ENCODE measurements around the gene PRDX1.
"Not testable (repeated sequence)": the region's sequence is repeated elsewhere in the genome, so short reads cannot be mapped to it uniquely, and the experiment has no call there.

PRDX1 gene

GRCh38 chr1:45535988-45536766, 14.5 kb upstream of the PRDX1 start:
- DNase-seq, result peak; percentile 20

GRCh38 chr1:45531873-45532272, 10.2 kb upstream of the PRDX1 start:
- no peak for DNase-seq

GRCh38 chr1:45530632-45531135, 9.0 kb upstream of the PRDX1 start:
- no peak for DNase-seq

- no peak for DNase-seq
These were observed 4.5 kb upstream of the PRDX1 start for GRCh38 chr1:45526135-45526644.

- not testable (repeated sequence) for DNase-seq
These were observed 2.3 kb upstream of the PRDX1 start for GRCh38 chr1:45523975-45524374.

GRCh38 chr1:45523516-45523915, 1.8 kb upstream of the PRDX1 start:
- not testable (repeated sequence) for DNase-seq

- no peak for DNase-seq
These were observed 830 bp upstream of the PRDX1 start for GRCh38 chr1:45522324-45523104.

- not testable (repeated sequence) for DNase-seq
These were observed 1.9 kb downstream of the PRDX1 start for GRCh38 chr1:45519774-45520173.

- DNase-seq, result peak; percentile 19
These were observed 2.8 kb downstream of the PRDX1 start for GRCh38 chr1:45518910-45519309.

- not testable (repeated sequence) for DNase-seq
These were observed 3.3 kb downstream of the PRDX1 start for GRCh38 chr1:45518366-45518765.

- DNase-seq, result no peak
These were observed 5.2 kb downstream of the PRDX1 start for GRCh38 chr1:45516465-45516864.

- no peak for DNase-seq
These were observed 5.6 kb downstream of the PRDX1 start for GRCh38 chr1:45516036-45516435.

GRCh38 chr1:45513532-45514260, 8.0 kb downstream of the PRDX1 start:
- not testable (repeated sequence) for DNase-seq

GRCh38 chr1:45512641-45513054, 9.0 kb downstream of the PRDX1 start:
- DNase-seq, result peak; percentile 82

- DNase-seq, result no peak
These were observed 10.6 kb downstream of the PRDX1 start for GRCh38 chr1:45510972-45511527.

- DNase-seq, result no peak
These were observed 11.4 kb downstream of the PRDX1 start for GRCh38 chr1:45510036-45510971.

GRCh38 chr1:45508295-45509151, 13.2 kb downstream of the PRDX1 start:
- no peak for DNase-seq

- DNase-seq, result no peak
These were observed 13.8 kb downstream of the PRDX1 start for GRCh38 chr1:45507893-45508292.

GRCh38 chr1:45507195-45507594, 14.5 kb downstream of the PRDX1 start:
- DNase-seq, result no peak
